ENCODE results near the gene TMEM121. TPM values are rescaled to one million over a fixed set of nuclear protein-coding genes. Genes with fewer than 3 reads are reported as not detected.

The TMEM121 gene
- total RNA-seq, 1 donor from 2014 or later, result 5.5 TPM

GRCh38 chr14:105486974-105487448, 39.4 kb upstream of the TMEM121 start:
- Mint-ChIP-seq H3K4me1 (ENCODE audit: unreplicated experiment) (peaks cover 15% of the 10 kb centered on the region), H3K9me3 (no peaks in the 10 kb centered on the region), H3K36me3 (no peaks in the 10 kb centered on the region), H3K27me3 (peaks cover 23% of the 10 kb centered on the region), H3K4me3 (no peak overlapping the region), H3K27ac (no peak overlapping the region)
- DNase-seq (ENCODE audit: extremely low spot score, unreplicated experiment), result no peak
- TF ChIP-seq CTCF (conservative IDR thresholded peaks at IDR 0.05), result no peak

- Mint-ChIP-seq H3K4me1 (ENCODE audit: unreplicated experiment) (peaks cover 10% of the 10 kb centered on the region), H3K27me3 (peaks cover 19% of the 10 kb centered on the region), H3K4me3 (no peak overlapping the region), H3K9me3 (no peaks in the 10 kb centered on the region), H3K36me3 (no peaks in the 10 kb centered on the region), H3K27ac (no peak overlapping the region)
- no peak for DNase-seq (ENCODE audit: extremely low spot score, unreplicated experiment)
- no peak for TF ChIP-seq CTCF (conservative IDR thresholded peaks at IDR 0.05)
Measured at GRCh38 chr14:105487449-105487985, 38.9 kb upstream of the TMEM121 start.

- no peak for TF ChIP-seq CTCF (conservative IDR thresholded peaks at IDR 0.05)
- H3K4me1 Mint-ChIP-seq (ENCODE audit: unreplicated experiment), result peaks cover 10% of the 10 kb centered on the region
- no peaks in the 10 kb centered on the region for H3K9me3 Mint-ChIP-seq
- H3K4me3 Mint-ChIP-seq, result no peak overlapping the region
- H3K27ac Mint-ChIP-seq, result no peak overlapping the region
- DNase-seq (ENCODE audit: extremely low spot score, unreplicated experiment), result no peak
- H3K27me3 Mint-ChIP-seq, result peaks cover 19% of the 10 kb centered on the region
- no peaks in the 10 kb centered on the region for H3K36me3 Mint-ChIP-seq
Measured at GRCh38 chr14:105487986-105488777, 38.2 kb upstream of the TMEM121 start.

- TF ChIP-seq CTCF (conservative IDR thresholded peaks at IDR 0.05), result no peak
- peaks cover 19% of the 10 kb centered on the region for H3K27me3 Mint-ChIP-seq
- peaks cover 10% of the 10 kb centered on the region for H3K4me1 Mint-ChIP-seq (ENCODE audit: unreplicated experiment)
- H3K9me3 Mint-ChIP-seq, result no peaks in the 10 kb centered on the region
- peak overlapping the region; percentile 85 for H3K27ac Mint-ChIP-seq
- H3K4me3 Mint-ChIP-seq, result peak overlapping the region; percentile 84
- DNase-seq (ENCODE audit: extremely low spot score, unreplicated experiment), result no peak
- no peaks in the 10 kb centered on the region for H3K36me3 Mint-ChIP-seq
Measured at GRCh38 chr14:105488781-105489541, 37.4 kb upstream of the TMEM121 start.

GRCh38 chr14:105489542-105490266, 36.7 kb upstream of the TMEM121 start:
- peak; percentile 73 for TF ChIP-seq CTCF (conservative IDR thresholded peaks at IDR 0.05)
- peak overlapping the region; percentile 84 for H3K4me3 Mint-ChIP-seq
- H3K36me3 Mint-ChIP-seq, result no peaks in the 10 kb centered on the region
- DNase-seq (ENCODE audit: extremely low spot score, unreplicated experiment), result no peak
- H3K27ac Mint-ChIP-seq, result peak overlapping the region; percentile 85
- peaks cover 14% of the 10 kb centered on the region for H3K27me3 Mint-ChIP-seq
- no peaks in the 10 kb centered on the region for H3K9me3 Mint-ChIP-seq
- H3K4me1 Mint-ChIP-seq (ENCODE audit: unreplicated experiment), result peaks cover 5% of the 10 kb centered on the region

All from type B pancreatic cell (in vitro differentiated cells).